H1 (cell line): Measurements from ENCODE around the gene ZNF672. TPM values are rescaled to one million over a fixed set of nuclear protein-coding genes. Genes with fewer than 3 reads are reported as not detected.
A peak's percentile ranks its signal among the peaks of the same experiment; 100 is the strongest.

Source experiments
- CTCF ChIA-PET: fragments of 300-600 bp; sonication (Branson Sonifier 250); formaldehyde crosslinking; loops from one replicate; lab custom pipeline; 2021; ENCODE audit not compliant: partially characterized antibody; lab: Charles Lee
- POLR2A ChIA-PET: fragments of 300-600 bp; sonication (Branson Sonifier 250); formaldehyde crosslinking; loops from one replicate; lab custom pipeline; 2021; ENCODE audit warnings: inconsistent platforms; ENCODE audit not compliant: partially characterized antibody; lab: Charles Lee
- DNase-seq, 2 experiments: peaks; one replicate each; pipeline versions ENCODE4 v3.0.0 to v3.0.0-alpha.2; 2010 to 2022; ENCODE audit warnings: low spot score in 2 of 2, low read depth in 1 of 2, mixed read lengths in 1 of 2
- FAIRE-seq: peaks from 2 replicates; lab custom pipeline; 2011; peaks lifted over from hg19 to GRCh38; lab: Jason Lieb, UNC
- H2AFZ ChIP-seq: 2 replicates; pipeline ENCODE4 v1.8.1; 2012; ENCODE audit warnings: low read length, inconsistent platforms
- H2AK5ac ChIP-seq: 2 replicates; pipeline ENCODE4 v1.6.1; 2013; ENCODE audit warnings: low read depth, low read length
- H2BK120ac ChIP-seq: replicated peaks from 2 replicates; pipeline ENCODE3; 2013; ENCODE audit warnings: low read depth, low read length, inconsistent platforms
- H2BK12ac ChIP-seq: 2 replicates; pipeline ENCODE4 v1.6.1; 2013; ENCODE audit warnings: low read depth, low read length
- H2BK15ac ChIP-seq: 2 replicates; pipeline ENCODE4 v1.6.1; 2013; ENCODE audit warnings: low read length
- H2BK20ac ChIP-seq: 2 replicates; pipeline ENCODE4 v1.6.1; 2013; ENCODE audit warnings: low read length
- H2BK5ac ChIP-seq: 2 replicates; pipeline ENCODE4 v1.6.1; 2013; ENCODE audit warnings: low read depth, low read length
- H3K14ac ChIP-seq: 2 replicates; pipeline ENCODE4 v1.6.1; 2013; ENCODE audit warnings: inconsistent platforms; ENCODE audit not compliant: insufficient read length
- H3K18ac ChIP-seq: 2 replicates; pipeline ENCODE4 v1.6.1; 2013; ENCODE audit warnings: low read length; ENCODE audit errors: extremely low read depth
- H3K23ac ChIP-seq: 2 replicates; pipeline ENCODE4 v1.6.1; 2013; ENCODE audit warnings: inconsistent platforms; ENCODE audit not compliant: insufficient read length
- H3K23me2 ChIP-seq: 2 replicates; pipeline ENCODE4 v1.6.1; 2013; ENCODE audit warnings: low read depth, low read length
- H3K27ac ChIP-seq: 2 replicates; pipeline ENCODE4 v1.6.1; 2011; ENCODE audit warnings: low read depth, low read length, inconsistent platforms
- H3K27me3 ChIP-seq, 4 experiments: replicated peaks in 1 of 4; 1 replicate in 1 of 4; 2 replicates in 3 of 4; pipeline versions ENCODE4 v1.6.1 to v1.8.1; 2011 to 2013; ENCODE audit warnings: low read length in 3 of 4, mild to moderate bottlenecking in 3 of 4, inconsistent platforms in 2 of 4, mixed read lengths in 2 of 4, moderate library complexity in 1 of 4; ENCODE audit not compliant: control insufficient read depth in 3 of 4, insufficient read depth in 3 of 4; ENCODE audit errors: extremely low read depth in 1 of 4
- H3K36me3 ChIP-seq, 4 experiments: 2 replicates each; pipeline versions ENCODE4 v1.6.1 to v1.8.1; 2011 to 2013; ENCODE audit warnings: mild to moderate bottlenecking in 4 of 4, low read length in 3 of 4, moderate library complexity in 2 of 4, control low read depth in 1 of 4, inconsistent platforms in 1 of 4; ENCODE audit not compliant: insufficient read depth in 4 of 4, control insufficient read depth in 2 of 4
- H3K4ac ChIP-seq: replicated peaks from 2 replicates; pipeline ENCODE3; 2013; ENCODE audit warnings: low read length, low read depth, mixed read lengths, inconsistent platforms; ENCODE audit not compliant: insufficient read length
- H3K4me1 ChIP-seq, 4 experiments: replicated peaks in 1 of 4; 1 replicate in 1 of 4; 2 replicates in 3 of 4; pipeline versions ENCODE4 v1.6.1 to v1.8.1; 2011 to 2013; ENCODE audit warnings: low read length in 3 of 4, inconsistent platforms in 2 of 4, mixed read lengths in 1 of 4; ENCODE audit not compliant: insufficient read depth in 4 of 4, control insufficient read depth in 3 of 4
- H3K4me2 ChIP-seq, 2 experiments: 2 replicates each; pipeline versions ENCODE4 v1.6.1 to v1.8.1; 2011 to 2013; ENCODE audit warnings: low read depth in 2 of 2, low read length in 2 of 2, control low read depth in 1 of 2, inconsistent platforms in 1 of 2, mild to moderate bottlenecking in 1 of 2; ENCODE audit not compliant: insufficient read depth in 1 of 2
- H3K4me3 ChIP-seq, 4 experiments: fragments of 200-600, 300-600 bp in 1 of 4; sonication (generic), shearing (Covaris generic), sonication (Bioruptor Twin) in 1 of 4; 2 replicates each; pipeline versions ENCODE4 v1.5.1 to v1.8.1; 2011 to 2016; ENCODE audit warnings: low read length in 4 of 4, low read depth in 3 of 4, control low read depth in 2 of 4, inconsistent platforms in 2 of 4, mild to moderate bottlenecking in 2 of 4, mixed read lengths in 1 of 4, moderate library complexity in 1 of 4; ENCODE audit not compliant: insufficient read depth in 2 of 4; ENCODE audit errors: extremely low read depth in 1 of 4
- H3K56ac ChIP-seq: replicated peaks from 2 replicates; pipeline ENCODE3; 2013; ENCODE audit warnings: low read depth, mild to moderate bottlenecking, mixed read lengths, low read length, inconsistent platforms; ENCODE audit not compliant: insufficient read length
- H3K79me1 ChIP-seq: 2 replicates; pipeline ENCODE4 v1.6.1; 2013; ENCODE audit warnings: low read depth, low read length, control low read depth
- H3K79me2 ChIP-seq, 2 experiments: 2 replicates each; pipeline versions ENCODE4 v1.6.1 to v1.8.1; 2012 to 2013; ENCODE audit warnings: low read length in 2 of 2, mild to moderate bottlenecking in 2 of 2, inconsistent platforms in 1 of 2; ENCODE audit not compliant: insufficient read depth in 2 of 2, control insufficient read depth in 1 of 2
- H3K9ac ChIP-seq, 4 experiments: replicated peaks in 1 of 4; 1 replicate in 1 of 4; 2 replicates in 3 of 4; pipeline versions ENCODE4 v1.6.1 to v1.8.1; 2011 to 2013; ENCODE audit warnings: low read depth in 3 of 4, low read length in 3 of 4, control low read depth in 2 of 4, mild to moderate bottlenecking in 2 of 4, moderate library complexity in 2 of 4, inconsistent platforms in 1 of 4; ENCODE audit errors: extremely low read depth in 1 of 4
- H3K9me3 ChIP-seq, 2 experiments: 2 replicates each; pipeline versions ENCODE4 v1.6.1 to v1.8.1; 2012 to 2013; ENCODE audit warnings: mild to moderate bottlenecking in 2 of 2, moderate library complexity in 2 of 2, control low read depth in 1 of 2, inconsistent platforms in 1 of 2, low read depth in 1 of 2, low read length in 1 of 2, mixed read lengths in 1 of 2; ENCODE audit not compliant: insufficient read depth in 2 of 2
- H4K20me1 ChIP-seq, 2 experiments: replicated peaks in 1 of 2; 2 replicates each; pipeline versions ENCODE3 to v1.8.1; 2011 to 2013; ENCODE audit warnings: inconsistent platforms in 2 of 2, low read length in 2 of 2, mild to moderate bottlenecking in 1 of 2; ENCODE audit not compliant: insufficient read depth in 2 of 2, control insufficient read depth in 1 of 2
- H4K5ac ChIP-seq: 2 replicates; pipeline ENCODE4 v1.6.1; 2013; ENCODE audit warnings: low read length, low read depth, mixed read lengths, inconsistent platforms; ENCODE audit not compliant: insufficient read length
- H4K8ac ChIP-seq: 2 replicates; pipeline ENCODE4 v1.8.0; 2013; ENCODE audit warnings: mild to moderate bottlenecking, moderate library complexity, low read length, inconsistent platforms; ENCODE audit not compliant: insufficient read depth; ENCODE audit errors: extremely low read depth
- H4K91ac ChIP-seq: replicated peaks from 2 replicates; pipeline ENCODE3; 2013; ENCODE audit warnings: low read length, mixed read lengths, inconsistent platforms; ENCODE audit not compliant: insufficient read length
- CHD1 ChIP-seq: IDR thresholded peaks from 2 replicates; pipeline ENCODE4 v1.6.1; 2012; ENCODE audit warnings: low read depth, low read length, improper control_type of control experiment
- CTBP2 ChIP-seq: IDR thresholded peaks from 2 replicates; pipeline ENCODE4 v1.7.0; 2011; ENCODE audit warnings: borderline replicate concordance, mild to moderate bottlenecking, moderate library complexity, mixed read lengths, low read length; ENCODE audit not compliant: insufficient read depth, insufficient read length
- CTCF ChIP-seq, 3 experiments: IDR thresholded peaks; 1 replicate in 2 of 3; 2 replicates in 1 of 3; pipeline versions ENCODE4 v1.5.1 to v1.6.1; 2011; ENCODE audit warnings: low read length in 3 of 3, mild to moderate bottlenecking in 3 of 3, inconsistent platforms in 2 of 3, low read depth in 1 of 3, moderate library complexity in 1 of 3; ENCODE audit not compliant: insufficient read depth in 1 of 3; ENCODE audit errors: control extremely low read depth in 1 of 3
- EGR1 ChIP-seq: IDR thresholded peaks from 2 replicates; pipeline ENCODE4 v1.6.1; 2011; ENCODE audit warnings: low read depth, low read length, borderline replicate concordance
- POU5F1 ChIP-seq: IDR thresholded peaks from 2 replicates; pipeline ENCODE4 v1.6.1; 2011; ENCODE audit warnings: low read depth, mild to moderate bottlenecking, low read length, moderate library complexity
- WGBS, 2 experiments: shearing (Covaris generic) in 1 of 2; methylation state at CpG; one replicate each; pipeline versions ENCODE4 v1.1.6 to v1.1.7; 2013 to 2015; ENCODE audit warnings: low lambda C conversion rate in 2 of 2, mixed read lengths in 2 of 2, inconsistent platforms in 1 of 2, low coverage in 1 of 2, missing lambda C conversion rate in 1 of 2; ENCODE audit not compliant: insufficient replicate concordance in 2 of 2, insufficient coverage in 1 of 2, insufficient read length in 1 of 2; ENCODE audit errors: extremely low coverage in 1 of 2, missing lambda C conversion rate in 1 of 2; 5-methylcytosine and 5-hydroxymethylcytosine counted together
- polyA plus RNA-seq, 7 experiments: library from polyadenylated mRNA; depleted of rRNA in 3 of 7; stranded (reverse) in 5 of 7; unstranded in 2 of 7; fragments of >200 nt in 5 of 7; fragments of 200-250 nt in 2 of 7; gene quantifications; 1 replicate in 5 of 7; 2 replicates in 1 of 7; 4 replicates in 1 of 7; pipeline versions ENCODE4 v1.2.1 to v1.2.3, GENCODE V29; 2011 to 2013; ENCODE audit warnings: missing spikeins in 2 of 7, mixed read lengths in 2 of 7
- total RNA-seq: library from RNA; stranded (reverse); fragmentation: NEBNext Ultra II Directional; extraction: Animal tissue kit (Norgen Biotek cat#: 25700); gene quantifications from 2 replicates; pipeline ENCODE4 v1.2.1, GENCODE V29; 2021

The ZNF672 gene
- total and polyA plus RNA-seq, 2 of the 8 experiments (the other 6 are each of a cell fraction or from before 2014, with no cell fraction given): 30.7 to 40.4 TPM

- Histone ChIP-seq H2AK5ac (no peak overlapping the region), H2BK12ac (no peak overlapping the region), H3K36me3 (no peaks in the 10 kb centered on the region), H3K23ac (peak overlapping the region; percentile 59), H3K14ac (no peak overlapping the region), H3K79me1 (peaks cover 2% of the 10 kb centered on the region; the same call in 1 of the 2 replicates), H3K4ac (no peak overlapping the region), H2BK120ac (no peak overlapping the region), H2BK15ac (no peak overlapping the region), H2BK20ac (no peak overlapping the region)
- CTCF ChIA-PET: interaction anchor here (1.1 to 2.6 kb wide), 8 partner anchors 10 to 87 kb away, joined by 5 to 12 read pairs (median 7); partner anchors contain the start of genes SH3BP5L and ZNF692
- TF ChIP-seq CHD1 (no peak), CTBP2 (no peak), EGR1 (no peak), CTCF (IDR thresholded peaks at IDR 0.05; ENCODE audit: control extremely low read depth in 1 of 3, insufficient read depth in 1 of 3, low read depth in 1 of 3, low read length in 3 of 3) (no peak), POU5F1 (no peak)
- TF ChIP-seq, all 59 proteins: peak for 0
- Histone ChIP-seq H3K23me2 (peaks cover 9% of the 10 kb centered on the region; the same call in 1 of the 2 replicates), H3K9ac (peak overlapping the region; percentile 54 to 79 (median 57); a peak in 6 of 7 replicates), H3K9me3 (no peaks in the 10 kb centered on the region), H3K27me3 (peaks cover 0 to 2% (median 0%) of the 10 kb centered on the region in 4 experiments; a peak in 1 of 7 replicates), H3K4me1 (peaks cover 0 to 5% (median 2%) of the 10 kb centered on the region in 4 experiments; a peak in 3 of 7 replicates), H4K91ac (peak overlapping the region; percentile 22), H3K18ac (no peak overlapping the region), H4K5ac (peak overlapping the region; percentile 12), H4K8ac (peak overlapping the region; percentile 78), H3K56ac (peak overlapping the region; percentile 46), H4K20me1 (peaks cover 2% of the 10 kb centered on the region in 2 experiments), H2BK5ac (no peak overlapping the region), H3K4me3 (peak overlapping the region; percentile 40 to 81 (median 56)), H3K4me2 (peak overlapping the region; percentile 78), H3K79me2 (peaks cover 0 to 15% of the 10 kb centered on the region in 2 experiments; a peak in 2 of 4 replicates), H3K27ac (peak overlapping the region; percentile 31; the same call in 1 of the 2 replicates), H2AFZ (peak overlapping the region; percentile 60; the same call in 1 of the 2 replicates)
- POLR2A ChIA-PET: interaction anchor here (0.6 to 7.3 kb wide), 13 partner anchors 11 to 1897 kb away, joined by 3 to 69 read pairs (median 4); partner anchors contain the start of genes PGBD2, SH3BP5L and ZNF692
- FAIRE-seq (no peak), DNase-seq (no peak)
- 62% methylated on average over 11 of the region's 11 CpGs; no CpG with 5 or more reads in 1 of the 2 experiments for WGBS, 2 experiments
These were observed 811 bp upstream of the ZNF672 start for GRCh38 chr1:248837045-248837780.
